Mucosa of descending colon (tissue), 3 donors: Measurements from ENCODE around the gene RAB40A. TPM values are rescaled to one million over a fixed set of nuclear protein-coding genes. Genes with fewer than 3 reads are reported as not detected.
"Not testable (repeated sequence)": the region's sequence is repeated elsewhere in the genome, so short reads cannot be mapped to it uniquely, and the experiment has no call there.

Source experiments
- ATAC-seq: fragments of 200-7000 bp; cut with Tn5 transposase; one replicate; pipeline ENCODE4 v1.9.1; 2020; ENCODE audit warnings: mild to moderate bottlenecking, moderate library complexity
- DNase-seq, 3 donors: peaks; one replicate each; pipeline ENCODE4 v3.0.0-alpha.2; 2020
- H3K36me3 ChIP-seq: fragments of 200-600 bp; one replicate; pipeline ENCODE4 v1.8.0; 2021; ENCODE audit warnings: low read depth, mild to moderate bottlenecking
- H3K4me1 ChIP-seq: fragments of 200-600 bp; one replicate; pipeline ENCODE4 v1.8.0; 2021; ENCODE audit warnings: low read depth, mild to moderate bottlenecking
- H3K4me3 ChIP-seq: fragments of 200-600 bp; one replicate; pipeline ENCODE4 v1.8.0; 2021; ENCODE audit warnings: mild to moderate bottlenecking
- H3K9me3 ChIP-seq: fragments of 200-600 bp; one replicate; pipeline ENCODE4 v1.8.0; 2021; ENCODE audit warnings: mild to moderate bottlenecking
- intact Hi-C, 2 donors: fragments of 100-400 bp; cut with DNase I in 1 of 2; cut with micrococcal nuclease in 1 of 2; formaldehyde crosslinking; loops; one replicate each; pipeline versions ENCODE4 v1.11.0 to v1.11.1; 2022; cut with DNase I, micrococcal nuclease
- total RNA-seq, 3 donors: library from RNA; stranded (reverse); fragmentation: NEBNext Ultra II Directional in 2 of 3; extraction: Animal tissue kit (Norgen Biotek cat#: 25700) in 2 of 3; gene quantifications; one replicate each; pipeline versions ENCODE4 v1.2.1 to v1.2.4, GENCODE V29; 2021 to 2023
- TF ChIP-seq, protein P1 (sequence below): fragments of 200-600 bp; IDR thresholded peaks from one replicate; pipeline ENCODE4 v1.8.0; 2022; ENCODE audit warnings: antibody characterized with exemption, mild to moderate bottlenecking
- donor health status: DM: no; HTN: no; CAD: no; lungs with moderate emphysema.
- donor health status: DM: no; HTN: no; CAD: no.
- donor health status: DM: no; HTN: yes; CAD: no.

Gene RAB40A
- total RNA-seq, 3 donors from 2014 or later, result 0.17 to 0.28 TPM; not detected in 1

- no peak for ATAC-seq
- Histone ChIP-seq H3K4me1 (no peaks in the 10 kb centered on the region), H3K4me3 (no peak overlapping the region), H3K9me3 (no peaks in the 10 kb centered on the region), H3K36me3 (no peaks in the 10 kb centered on the region)
- DNase-seq, result no peak
- intact Hi-C loops, result no loop called here
- TF ChIP-seq, protein P1, sequence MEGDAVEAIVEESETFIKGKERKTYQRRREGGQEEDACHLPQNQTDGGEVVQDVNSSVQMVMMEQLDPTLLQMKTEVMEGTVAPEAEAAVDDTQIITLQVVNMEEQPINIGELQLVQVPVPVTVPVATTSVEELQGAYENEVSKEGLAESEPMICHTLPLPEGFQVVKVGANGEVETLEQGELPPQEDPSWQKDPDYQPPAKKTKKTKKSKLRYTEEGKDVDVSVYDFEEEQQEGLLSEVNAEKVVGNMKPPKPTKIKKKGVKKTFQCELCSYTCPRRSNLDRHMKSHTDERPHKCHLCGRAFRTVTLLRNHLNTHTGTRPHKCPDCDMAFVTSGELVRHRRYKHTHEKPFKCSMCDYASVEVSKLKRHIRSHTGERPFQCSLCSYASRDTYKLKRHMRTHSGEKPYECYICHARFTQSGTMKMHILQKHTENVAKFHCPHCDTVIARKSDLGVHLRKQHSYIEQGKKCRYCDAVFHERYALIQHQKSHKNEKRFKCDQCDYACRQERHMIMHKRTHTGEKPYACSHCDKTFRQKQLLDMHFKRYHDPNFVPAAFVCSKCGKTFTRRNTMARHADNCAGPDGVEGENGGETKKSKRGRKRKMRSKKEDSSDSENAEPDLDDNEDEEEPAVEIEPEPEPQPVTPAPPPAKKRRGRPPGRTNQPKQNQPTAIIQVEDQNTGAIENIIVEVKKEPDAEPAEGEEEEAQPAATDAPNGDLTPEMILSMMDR, result no peak
These were observed 9.3 kb downstream of the RAB40A start for GRCh38 chrX:103510031-103510430.

- Histone ChIP-seq H3K4me1 (no peaks in the 10 kb centered on the region), H3K36me3 (no peaks in the 10 kb centered on the region), H3K9me3 (no peaks in the 10 kb centered on the region), H3K4me3 (no peak overlapping the region)
- TF ChIP-seq, protein P1, result no peak
- no peak for ATAC-seq
- intact Hi-C loops, result no loop called here
- DNase-seq, result no peak
These were observed 15.5 kb downstream of the RAB40A start for GRCh38 chrX:103503853-103504207.

DNA sequence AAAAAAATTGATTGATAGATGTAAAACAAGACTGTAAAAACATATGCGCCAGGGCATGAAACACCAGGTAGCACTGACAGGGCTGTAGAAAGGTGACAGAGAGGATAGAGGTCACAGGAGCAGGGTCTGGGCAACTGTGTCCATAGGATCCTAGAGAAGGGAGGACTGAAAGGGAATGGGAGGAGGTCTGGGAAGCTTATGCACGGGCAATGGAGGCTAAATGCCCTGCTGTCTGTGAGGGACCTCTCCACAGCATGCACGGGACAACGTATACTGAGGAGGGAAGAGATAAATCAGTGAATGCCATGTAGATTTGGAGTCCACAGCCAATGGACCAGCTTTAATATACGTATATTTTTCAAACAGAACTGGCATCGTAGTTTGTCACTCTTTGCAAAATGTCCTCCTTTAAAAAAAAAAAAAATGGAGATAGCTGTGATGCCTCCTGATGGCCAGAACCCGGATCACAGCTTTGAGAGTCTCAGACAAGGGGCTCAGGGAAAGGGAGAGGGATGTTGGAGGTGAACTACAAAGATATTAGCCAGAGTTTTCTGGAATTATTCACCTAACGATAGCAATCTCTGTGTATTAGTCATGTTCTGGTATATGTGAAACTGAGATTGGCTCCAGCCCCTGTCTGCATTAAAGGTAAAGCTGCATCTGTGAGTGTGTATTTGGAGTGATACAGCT, 16.0 kb downstream of the RAB40A start:
- ATAC-seq (no peak), DNase-seq (no peak)
- intact Hi-C loops, result no loop called here
- no peak overlapping the region for H3K4me3 ChIP-seq
- H3K4me1 ChIP-seq, result no peaks in the 10 kb centered on the region
- no peaks in the 10 kb centered on the region for H3K9me3 ChIP-seq
- TF ChIP-seq, protein P1, result no peak
- no peaks in the 10 kb centered on the region for H3K36me3 ChIP-seq

GRCh38 chrX:103498786-103499185, 20.5 kb downstream of the RAB40A start:
- H3K9me3 ChIP-seq, result no peaks in the 10 kb centered on the region
- H3K4me3 ChIP-seq, result no peak overlapping the region
- TF ChIP-seq, protein P1, result no peak
- H3K36me3 ChIP-seq, result no peaks in the 10 kb centered on the region
- no peak for DNase-seq
- ATAC-seq, result no peak
- H3K4me1 ChIP-seq, result no peaks in the 10 kb centered on the region
- intact Hi-C loops, result no loop called here

GRCh38 chrX:103495786-103496185, 23.5 kb downstream of the RAB40A start:
- H3K4me3 ChIP-seq, result no peak overlapping the region
- H3K4me1 ChIP-seq, result no peaks in the 10 kb centered on the region
- no peaks in the 10 kb centered on the region for H3K9me3 ChIP-seq
- no peak for ATAC-seq
- TF ChIP-seq, protein P1, result no peak
- intact Hi-C loops, result no loop called here
- H3K36me3 ChIP-seq, result no peaks in the 10 kb centered on the region
- no peak for DNase-seq

DNA sequence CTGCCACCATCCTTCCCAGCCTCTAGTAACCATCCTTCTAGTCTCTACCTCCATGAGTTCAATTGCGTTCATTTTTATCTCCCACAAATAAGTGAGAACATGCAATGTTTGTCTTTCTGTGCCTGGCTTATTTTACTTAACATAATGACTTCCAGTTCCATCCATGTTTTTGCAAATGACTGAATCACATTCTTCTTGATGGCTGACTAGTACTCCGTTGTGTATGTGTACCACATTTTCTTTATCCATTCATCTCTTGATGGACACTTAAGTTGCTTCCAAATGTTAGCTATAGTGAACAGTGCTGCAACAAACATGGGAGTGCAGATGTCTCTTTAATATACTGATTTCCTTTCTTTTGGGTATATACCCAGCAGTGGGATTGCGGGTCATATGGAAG, 25.7 kb downstream of the RAB40A start:
- H3K4me3 ChIP-seq, H3K9me3 ChIP-seq, ATAC-seq, intact Hi-C loops, DNase-seq, H3K36me3 ChIP-seq, H3K4me1 ChIP-seq: not testable (repeated sequence)

- H3K36me3 ChIP-seq, H3K4me3 ChIP-seq, H3K9me3 ChIP-seq, H3K4me1 ChIP-seq, intact Hi-C loops: not testable (repeated sequence)
- peak in 1 of 3 donors; percentile 65 for DNase-seq
- peak; percentile 36 for ATAC-seq
These were observed 29.6 kb downstream of the RAB40A start for GRCh38 chrX:103489733-103490132.
